IMR-90 (cell line): Measurements from ENCODE around the gene GLP2R. TPM values are rescaled to one million over a fixed set of nuclear protein-coding genes. Genes with fewer than 3 reads are reported as not detected.

Source experiments
- ATAC-seq: fragments of 200-7000 bp; cut with Tn5 transposase; 2 replicates; pipeline ENCODE4 v1.9.1; 2020; ENCODE audit warnings: low read depth, mild to moderate bottlenecking, moderate library complexity
- BruUV-seq: library from RNA; stranded (reverse); fragments of 400-500 nt; replicated peaks from 2 replicates; lab custom pipeline; 2021; lab: Mats Ljungman, UMichigan
- CTCF ChIA-PET: fragments of 300-600 bp; formaldehyde crosslinking; extraction: SDS; loops from one replicate; lab custom pipeline; 2021; ENCODE audit warnings: antibody characterized with exemption; lab: Yijun Ruan, JAX
- POLR2A ChIA-PET: fragments of 300-600 bp; sonication (Branson Sonifier 250); formaldehyde crosslinking; loops from one replicate; lab custom pipeline; 2022; ENCODE audit warnings: antibody characterized with exemption; ENCODE audit not compliant: unreplicated experiment; lab: Charles Lee
- DNase-seq: peaks from one replicate; pipeline ENCODE4 v3.0.0; 2013
- H2AFZ ChIP-seq: replicated peaks from 2 replicates; pipeline ENCODE3; 2013; ENCODE audit warnings: low read length, mild to moderate bottlenecking; ENCODE audit not compliant: poor library complexity
- H2AK5ac ChIP-seq: 2 replicates; pipeline ENCODE4 v1.6.1; 2013; ENCODE audit warnings: low read depth, low read length, inconsistent platforms
- H2AK9ac ChIP-seq: replicated peaks from 2 replicates; pipeline ENCODE3; 2013; ENCODE audit warnings: mild to moderate bottlenecking, low read depth, low read length, moderate library complexity; ENCODE audit not compliant: poor library complexity
- H2BK120ac ChIP-seq: 2 replicates; pipeline ENCODE4 v1.6.1; 2013; ENCODE audit warnings: low read depth, low read length, inconsistent platforms
- H2BK15ac ChIP-seq: 3 replicates; pipeline ENCODE4 v1.6.1; 2013; ENCODE audit warnings: low read depth, low read length, inconsistent platforms
- H2BK20ac ChIP-seq: 2 replicates; pipeline ENCODE4 v1.6.1; 2013; ENCODE audit warnings: low read depth, mild to moderate bottlenecking, inconsistent platforms, low read length, moderate library complexity
- H2BK5ac ChIP-seq: 2 replicates; pipeline ENCODE4 v1.6.1; 2013; ENCODE audit warnings: mild to moderate bottlenecking, low read depth, low read length, inconsistent platforms; ENCODE audit not compliant: poor library complexity, severe bottlenecking
- H3K14ac ChIP-seq: replicated peaks from 2 replicates; pipeline ENCODE4 v1.6.1; 2013; ENCODE audit warnings: low read depth, low read length, inconsistent platforms
- H3K18ac ChIP-seq: 2 replicates; pipeline ENCODE4 v1.6.1; 2013; ENCODE audit warnings: low read depth, low read length, control low read depth
- H3K23ac ChIP-seq: 2 replicates; pipeline ENCODE4 v1.6.1; 2013; ENCODE audit warnings: low read depth, low read length, inconsistent platforms
- H3K27ac ChIP-seq: 2 replicates; pipeline ENCODE4 v1.5.1; 2013; ENCODE audit warnings: mild to moderate bottlenecking, control low read depth, low read length; ENCODE audit not compliant: insufficient read depth
- H3K27me3 ChIP-seq: 2 replicates; pipeline ENCODE4 v1.6.1; 2013; ENCODE audit warnings: low read length; ENCODE audit not compliant: control insufficient read depth, insufficient read depth
- H3K36me3 ChIP-seq: 2 replicates; pipeline ENCODE4 v1.6.1; 2013; ENCODE audit warnings: low read length, mixed read lengths; ENCODE audit not compliant: control insufficient read depth, insufficient read depth
- H3K4ac ChIP-seq: 2 replicates; pipeline ENCODE4 v1.6.1; 2013; ENCODE audit warnings: low read depth, low read length, inconsistent platforms
- H3K4me1 ChIP-seq: 2 replicates; pipeline ENCODE4 v1.6.1; 2013; ENCODE audit warnings: low read length, mixed read lengths; ENCODE audit not compliant: control insufficient read depth, insufficient read depth
- H3K4me2 ChIP-seq: 2 replicates; pipeline ENCODE4 v1.6.1; 2013; ENCODE audit warnings: low read depth, mild to moderate bottlenecking, control low read depth, low read length, moderate library complexity
- H3K4me3 ChIP-seq: 2 replicates; pipeline ENCODE4 v1.5.1; 2013; ENCODE audit warnings: low read depth, mild to moderate bottlenecking, control low read depth, low read length, moderate library complexity; ENCODE audit not compliant: insufficient read depth
- H3K56ac ChIP-seq: 2 replicates; pipeline ENCODE4 v1.6.1; 2013; ENCODE audit warnings: low read length, inconsistent platforms; ENCODE audit not compliant: insufficient read depth; ENCODE audit errors: extremely low read depth
- H3K79me1 ChIP-seq, 2 experiments: 2 replicates each; pipeline ENCODE4 v1.6.1; 2013; ENCODE audit warnings: low read length in 2 of 2, inconsistent platforms in 1 of 2, low read depth in 1 of 2
- H3K9ac ChIP-seq: 2 replicates; pipeline ENCODE4 v1.6.1; 2013; ENCODE audit warnings: low read depth, low read length, control low read depth
- H3K9me1 ChIP-seq: 2 replicates; pipeline ENCODE4 v1.6.1; 2013; ENCODE audit warnings: low read length, inconsistent platforms; ENCODE audit not compliant: insufficient read depth
- H3K9me3 ChIP-seq: 2 replicates; pipeline ENCODE4 v1.6.1; 2013; ENCODE audit warnings: low read length; ENCODE audit not compliant: control insufficient read depth, insufficient read depth
- H4K20me1 ChIP-seq: 2 replicates; pipeline ENCODE4 v1.6.1; 2013; ENCODE audit warnings: low read length, inconsistent platforms; ENCODE audit not compliant: insufficient read depth
- H4K5ac ChIP-seq: 2 replicates; pipeline ENCODE4 v1.6.1; 2013; ENCODE audit warnings: mild to moderate bottlenecking, low read depth, low read length, control low read depth
- H4K8ac ChIP-seq, 2 experiments: 2 replicates each; pipeline ENCODE4 v1.6.1; 2013; ENCODE audit warnings: low read depth in 2 of 2, low read length in 2 of 2, control low read depth in 1 of 2, inconsistent platforms in 1 of 2
- H4K91ac ChIP-seq: 2 replicates; pipeline ENCODE4 v1.6.1; 2013; ENCODE audit warnings: low read depth, low read length, inconsistent platforms; ENCODE audit not compliant: insufficient read depth
- BHLHE40 ChIP-seq: fragments of 150-350 bp; IDR thresholded peaks from 2 replicates; pipeline ENCODE4 v1.6.1; 2016; ENCODE audit warnings: mild to moderate bottlenecking, low read depth, low read length
- ELK1 ChIP-seq: fragments of 150-350 bp; IDR thresholded peaks from 2 replicates; pipeline ENCODE4 v1.6.1; 2016; ENCODE audit warnings: low read depth, mild to moderate bottlenecking, low read length, moderate library complexity, borderline replicate concordance
- FOS ChIP-seq: fragments of 150-350 bp; IDR thresholded peaks from 2 replicates; pipeline ENCODE4 v1.6.1; 2016; ENCODE audit warnings: low read depth, low read length
- MXI1 ChIP-seq: IDR thresholded peaks from 2 replicates; pipeline ENCODE4 v1.6.1; 2012; ENCODE audit warnings: low read depth, mild to moderate bottlenecking, low read length, moderate library complexity, borderline replicate concordance
- RFX5 ChIP-seq: IDR thresholded peaks from 2 replicates; pipeline ENCODE4 v1.8.0; 2012; ENCODE audit warnings: low read depth, mild to moderate bottlenecking, low read length, moderate library complexity
- SMC3 ChIP-seq: fragments of 150-350 bp; IDR thresholded peaks from 2 replicates; pipeline ENCODE4 v1.6.1; 2016; ENCODE audit warnings: low read depth, mild to moderate bottlenecking, antibody characterized with exemption, low read length, moderate library complexity
- WGBS, 2 experiments: methylation state at CpG; one replicate each; pipeline versions ENCODE4 v1.1.5 to v1.1.7; 2013; ENCODE audit warnings: missing lambda C conversion rate in 2 of 2; ENCODE audit not compliant: insufficient read length in 1 of 2; ENCODE audit errors: extremely low coverage in 2 of 2; 5-methylcytosine and 5-hydroxymethylcytosine counted together
- dilution Hi-C: fragments of 300-500 bp; cut with HindIII; formaldehyde crosslinking; loops from one replicate; pipeline ENCODE4 v1.14.3; 2018; ENCODE audit warnings: low sequenced_read_pairs; ENCODE audit not compliant: unreplicated experiment
- in situ Hi-C: fragments of 300-500 bp; cut with MboI; formaldehyde crosslinking; loops from 3 replicates; pipeline ENCODE4 v1.14.3; 2019; ENCODE audit warnings: low sequenced_read_pairs, inconsistent platforms, mixed read lengths
- intact Hi-C: fragments of 100-400 bp; cut with micrococcal nuclease; formaldehyde crosslinking; loops from 2 replicates; pipeline ENCODE4 v1.10.0; 2022
- polyA plus RNA-seq, 3 experiments: library from polyadenylated mRNA; depleted of rRNA; stranded (reverse); fragments of >200 nt; gene quantifications; 2 replicates each; pipeline ENCODE4 v1.2.3, GENCODE V29; 2012; ENCODE audit warnings: low replicate concordance in 1 of 3
- total RNA-seq: library from RNA; depleted of rRNA; stranded (reverse); fragments of >200 nt; gene quantifications from 2 replicates; pipeline ENCODE4 v1.2.3, GENCODE V29; 2012

Gene GLP2R
- total and polyA plus RNA-seq, 2 of the 4 experiments (the other 2 are of a cell fraction) = 0.07 TPM; not detected in 1

GRCh38 chr17:9845306-9845705, 19.6 kb downstream of the GLP2R start:
- Histone ChIP-seq H3K4me3 (no peak overlapping the region), H3K56ac (no peak overlapping the region), H2AK9ac (peak overlapping the region; percentile 24), H2AFZ (no peak overlapping the region), H3K23ac (no peak overlapping the region), H2BK5ac (no peak overlapping the region), H2AK5ac (no peak overlapping the region), H3K9me3 (no peaks in the 10 kb centered on the region), H3K14ac (no peak overlapping the region), H3K4me2 (no peak overlapping the region), H3K27me3 (no peaks in the 10 kb centered on the region), H3K79me1 (no peaks in the 10 kb centered on the region), H4K91ac (no peak overlapping the region), H3K36me3 (no peaks in the 10 kb centered on the region), H4K5ac (no peak overlapping the region), H4K20me1 (no peaks in the 10 kb centered on the region), H2BK120ac (no peak overlapping the region), H3K9ac (no peak overlapping the region), H2BK15ac (no peak overlapping the region), H3K4me1 (peaks cover 7% of the 10 kb centered on the region), H3K4ac (no peak overlapping the region), H3K18ac (no peak overlapping the region), H4K8ac (no peak overlapping the region), H3K9me1 (peaks cover 4% of the 10 kb centered on the region; the same call in 1 of the 2 replicates), H2BK20ac (no peak overlapping the region), H3K27ac (no peak overlapping the region)
- ChIA-PET POLR2A (no interaction called here), CTCF (interaction anchor here (0.7 to 0.8 kb wide), 2 partner anchors 10 to 63 kb away, joined by 3 to 5 read pairs; no protein-coding TSS in a partner anchor)
- no peak for DNase-seq
- BruUV-seq = no TSS peak
- no CpG with 5 or more reads among the region's 4 CpGs for WGBS, 2 experiments
- in situ Hi-C loops (no loop called here), intact Hi-C loops (no loop called here), dilution Hi-C loops (no loop called here)
- no peak for ATAC-seq
- TF ChIP-seq MXI1 = no peak
- no peak for TF ChIP-seq BHLHE40
- no peak for TF ChIP-seq SMC3
- no peak for TF ChIP-seq ELK1
- no peak for TF ChIP-seq RFX5
- no peak for TF ChIP-seq FOS
